Measurements from ENCODE around the gene MARCHF10.
"Not testable (repeated sequence)": the region's sequence is repeated elsewhere in the genome, so short reads cannot be mapped to it uniquely, and the experiment has no call there.

DNA sequence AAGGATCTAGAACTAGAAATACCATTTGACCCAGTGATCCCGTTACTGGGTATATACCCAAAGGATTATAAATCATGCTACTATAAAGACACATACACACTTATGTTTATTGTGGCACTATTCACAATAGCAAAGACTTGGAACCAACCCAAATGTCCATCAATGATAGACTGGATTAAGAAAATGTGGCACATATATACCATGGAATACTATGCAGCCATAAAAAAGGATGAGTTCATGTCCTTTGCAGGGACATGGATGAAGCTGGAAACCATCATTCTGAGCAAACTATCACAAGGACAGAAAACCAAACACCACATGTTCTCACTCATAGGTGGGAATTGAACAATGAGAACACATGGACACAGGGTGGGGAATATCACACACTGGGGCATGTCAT is 22.1 kb downstream of the MARCHF10 start:
- TF ChIP-seq, protein P1, sequence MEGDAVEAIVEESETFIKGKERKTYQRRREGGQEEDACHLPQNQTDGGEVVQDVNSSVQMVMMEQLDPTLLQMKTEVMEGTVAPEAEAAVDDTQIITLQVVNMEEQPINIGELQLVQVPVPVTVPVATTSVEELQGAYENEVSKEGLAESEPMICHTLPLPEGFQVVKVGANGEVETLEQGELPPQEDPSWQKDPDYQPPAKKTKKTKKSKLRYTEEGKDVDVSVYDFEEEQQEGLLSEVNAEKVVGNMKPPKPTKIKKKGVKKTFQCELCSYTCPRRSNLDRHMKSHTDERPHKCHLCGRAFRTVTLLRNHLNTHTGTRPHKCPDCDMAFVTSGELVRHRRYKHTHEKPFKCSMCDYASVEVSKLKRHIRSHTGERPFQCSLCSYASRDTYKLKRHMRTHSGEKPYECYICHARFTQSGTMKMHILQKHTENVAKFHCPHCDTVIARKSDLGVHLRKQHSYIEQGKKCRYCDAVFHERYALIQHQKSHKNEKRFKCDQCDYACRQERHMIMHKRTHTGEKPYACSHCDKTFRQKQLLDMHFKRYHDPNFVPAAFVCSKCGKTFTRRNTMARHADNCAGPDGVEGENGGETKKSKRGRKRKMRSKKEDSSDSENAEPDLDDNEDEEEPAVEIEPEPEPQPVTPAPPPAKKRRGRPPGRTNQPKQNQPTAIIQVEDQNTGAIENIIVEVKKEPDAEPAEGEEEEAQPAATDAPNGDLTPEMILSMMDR (IDR thresholded peaks at IDR 0.05; ENCODE audit: low read depth, low read length) = not testable (repeated sequence)
- not testable (repeated sequence) for TF ChIP-seq EZH2phosphoT487 (IDR thresholded peaks at IDR 0.05; ENCODE audit: low read depth)

Data from OCI-LY3 (cell line).